Fibroblast of the conjunctiva (primary cell): ENCODE measurements around the gene EZH1.
A peak's percentile ranks its signal among the peaks of the same experiment; 100 is the strongest.

Experiments used
- DNase-seq: peaks from one replicate; pipeline ENCODE4 v3.0.0-alpha.2; 2010; ENCODE audit warnings: low read depth

Gene EZH1

DNA sequence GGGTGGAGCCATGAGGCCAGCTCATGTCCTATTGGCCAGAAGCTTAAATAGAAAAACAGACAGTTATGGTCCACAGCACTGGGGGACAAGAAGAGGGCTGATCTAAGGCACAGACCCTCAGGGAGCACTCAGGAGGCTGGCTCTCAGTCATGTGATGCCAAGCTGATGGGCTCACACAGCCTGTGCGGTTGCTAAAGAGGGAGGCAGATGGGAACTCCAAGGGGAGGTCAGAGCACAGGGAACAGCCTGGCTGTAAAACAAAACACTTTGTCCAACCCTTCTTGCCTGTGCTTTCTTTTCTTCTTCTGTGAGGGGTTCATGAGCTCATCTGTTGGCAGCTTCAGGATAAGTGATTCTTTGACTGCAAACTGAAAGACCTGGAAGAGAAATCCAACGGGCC lies 35.3 kb downstream of the EZH1 start:
- no peak for DNase-seq

DNA sequence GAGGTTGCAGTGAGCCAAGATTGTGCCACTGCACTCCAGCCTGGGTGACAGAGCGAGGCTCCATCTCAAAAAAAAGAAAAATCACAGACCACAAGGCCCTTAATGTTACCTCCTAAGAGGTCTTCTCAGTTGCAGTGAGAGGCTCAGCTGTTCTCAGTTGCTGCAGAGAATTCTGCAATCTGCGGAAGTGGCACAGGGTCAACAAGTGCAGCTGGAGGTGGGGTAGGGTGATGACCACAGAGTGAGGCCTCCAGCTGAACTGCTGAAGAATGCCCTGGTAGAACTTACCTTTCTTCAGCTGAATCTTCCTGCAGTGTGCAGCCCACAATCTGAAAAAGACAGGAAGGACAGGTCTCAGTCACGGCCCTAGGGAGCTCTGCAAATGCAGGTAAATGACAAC lies 36.3 kb downstream of the EZH1 start:
- no peak for DNase-seq

DNA sequence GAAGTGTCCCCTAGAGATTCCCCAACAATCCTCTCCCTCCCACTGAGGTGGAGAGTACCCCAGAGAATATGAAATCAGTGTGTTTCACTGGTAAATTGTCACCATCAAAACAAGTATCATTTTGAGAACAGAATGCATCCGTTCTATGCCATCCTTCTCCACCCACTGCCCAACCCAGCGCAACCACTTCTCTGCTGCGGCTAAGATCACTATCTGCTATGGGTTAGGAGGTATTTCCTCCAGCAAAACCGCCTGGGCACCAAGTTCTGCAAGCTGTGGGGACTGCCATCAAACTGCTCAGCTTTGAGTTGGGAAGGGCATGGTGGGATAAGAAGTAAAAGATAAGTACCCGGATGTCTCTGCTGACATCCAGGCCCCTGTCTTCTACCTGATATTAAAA lies 38.1 kb downstream of the EZH1 start:
- DNase-seq, result no peak

DNA sequence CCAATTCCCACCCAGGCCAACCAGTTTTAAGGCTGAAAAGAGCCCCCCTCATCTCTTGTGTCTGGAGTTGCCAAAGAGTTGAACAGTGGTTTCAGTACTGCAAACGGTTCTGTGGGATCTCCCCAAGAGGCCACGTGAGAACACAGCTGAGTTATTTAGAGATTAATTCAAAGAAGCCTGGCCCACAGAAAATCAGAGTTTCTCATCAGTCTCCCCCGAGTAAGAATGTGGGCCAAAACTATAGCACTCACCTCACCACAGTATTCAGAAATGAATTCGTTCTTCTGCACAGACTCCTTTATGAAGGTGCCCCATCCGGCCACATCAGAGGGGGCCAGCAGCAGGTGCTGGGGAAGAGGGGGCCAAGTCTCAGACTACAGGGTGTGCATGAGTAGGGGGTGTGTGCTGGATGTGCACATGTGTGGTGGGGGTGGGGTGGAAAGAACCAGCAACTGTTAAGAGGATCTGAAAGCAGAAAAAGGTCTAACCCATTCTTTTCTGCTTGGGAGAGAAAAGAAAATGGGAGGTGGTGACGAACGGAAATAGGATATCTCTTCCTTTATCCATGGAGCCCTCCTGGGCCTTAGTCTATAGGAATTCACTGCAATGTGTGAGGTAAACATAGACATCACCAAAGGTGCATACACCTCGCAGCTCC lies 39.9 kb downstream of the EZH1 start:
- DNase-seq, result no peak

DNA sequence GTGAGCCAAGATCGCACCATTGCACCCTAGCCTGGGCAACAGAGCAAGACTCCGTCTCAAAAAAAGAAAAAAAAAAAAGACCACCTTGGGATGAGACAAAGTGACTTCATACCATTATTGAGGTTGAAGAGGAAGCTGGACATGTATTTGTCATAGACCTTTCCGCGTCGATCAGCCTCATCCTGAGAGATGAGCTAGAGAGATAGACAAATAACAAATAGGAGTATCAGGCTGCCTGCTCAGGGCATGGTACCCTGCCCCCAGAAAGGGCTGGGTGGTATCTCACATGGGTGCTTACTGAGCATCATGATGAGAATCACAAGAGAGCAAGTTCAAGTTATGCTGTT lies 40.4 kb downstream of the EZH1 start:
- no peak for DNase-seq

DNA sequence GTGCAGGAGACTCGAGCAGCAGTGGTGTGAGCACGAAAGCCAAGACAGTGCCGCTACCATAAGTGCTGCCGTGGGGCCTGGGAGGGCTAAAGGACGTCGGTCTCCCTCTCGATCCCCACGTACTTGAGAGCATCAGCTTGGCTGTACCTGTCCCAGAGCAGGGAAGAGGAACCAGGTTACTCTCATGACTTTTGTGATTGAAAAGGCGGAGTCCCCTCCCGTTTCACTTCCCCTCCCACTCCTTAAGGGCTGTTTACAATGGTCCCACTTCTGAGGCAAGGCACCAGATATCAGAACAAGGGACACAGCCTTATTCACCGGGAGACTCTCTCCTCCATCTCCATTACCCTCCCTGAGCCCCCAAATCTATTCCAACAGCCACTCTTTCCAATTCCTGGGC lies 42.4 kb downstream of the EZH1 start:
- no peak for DNase-seq

DNA sequence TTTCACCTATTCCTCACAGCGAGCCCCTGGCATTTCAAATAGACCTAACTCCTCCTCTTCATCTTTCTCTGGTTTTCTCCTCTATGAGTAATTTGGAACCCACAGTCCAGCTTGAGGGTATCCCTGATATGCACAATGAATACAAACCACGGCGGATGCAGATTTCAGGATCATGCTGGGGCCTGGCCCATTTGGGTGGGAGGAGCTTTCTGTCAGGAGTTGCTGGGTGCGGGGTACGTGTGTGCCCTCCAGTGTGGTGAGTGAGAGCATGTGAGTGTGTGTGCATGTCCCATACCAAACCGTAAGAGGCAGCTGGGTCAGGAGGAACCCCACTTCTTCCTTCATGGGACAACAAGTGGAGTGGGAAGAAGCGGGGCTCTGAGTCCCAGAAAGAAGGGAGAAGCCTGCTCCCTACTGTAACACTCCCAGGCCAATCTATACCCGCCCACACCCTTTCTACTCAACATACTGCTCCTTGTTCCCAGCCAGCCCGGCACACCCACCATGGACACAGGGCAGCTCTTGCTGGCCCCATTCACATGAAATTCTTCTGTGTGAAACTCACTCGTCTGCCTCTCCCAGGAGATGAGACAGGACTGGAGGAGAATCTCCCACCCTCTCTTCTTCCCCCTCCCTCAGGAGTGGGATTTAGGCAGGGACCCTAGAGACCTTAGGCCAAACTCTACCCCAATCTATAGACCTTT lies 44.1 kb downstream of the EZH1 start:
- DNase-seq, result no peak

DNA sequence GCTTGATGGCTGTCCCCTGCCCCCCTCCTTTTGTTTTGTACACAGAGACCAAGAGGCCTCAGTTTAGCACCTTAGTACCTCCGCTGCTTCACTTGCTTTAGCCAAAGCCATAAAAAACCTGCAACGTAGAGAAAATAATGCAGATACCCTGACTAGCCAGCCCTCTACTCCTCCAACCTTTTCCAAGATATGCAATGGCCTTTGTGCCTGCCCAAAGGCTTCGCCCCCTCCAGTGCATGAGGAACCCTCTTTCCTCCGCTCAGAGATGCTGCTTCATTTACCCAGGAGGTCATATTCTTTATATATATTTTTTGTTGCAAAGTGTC lies 45.5 kb downstream of the EZH1 start:
- no peak for DNase-seq

DNA sequence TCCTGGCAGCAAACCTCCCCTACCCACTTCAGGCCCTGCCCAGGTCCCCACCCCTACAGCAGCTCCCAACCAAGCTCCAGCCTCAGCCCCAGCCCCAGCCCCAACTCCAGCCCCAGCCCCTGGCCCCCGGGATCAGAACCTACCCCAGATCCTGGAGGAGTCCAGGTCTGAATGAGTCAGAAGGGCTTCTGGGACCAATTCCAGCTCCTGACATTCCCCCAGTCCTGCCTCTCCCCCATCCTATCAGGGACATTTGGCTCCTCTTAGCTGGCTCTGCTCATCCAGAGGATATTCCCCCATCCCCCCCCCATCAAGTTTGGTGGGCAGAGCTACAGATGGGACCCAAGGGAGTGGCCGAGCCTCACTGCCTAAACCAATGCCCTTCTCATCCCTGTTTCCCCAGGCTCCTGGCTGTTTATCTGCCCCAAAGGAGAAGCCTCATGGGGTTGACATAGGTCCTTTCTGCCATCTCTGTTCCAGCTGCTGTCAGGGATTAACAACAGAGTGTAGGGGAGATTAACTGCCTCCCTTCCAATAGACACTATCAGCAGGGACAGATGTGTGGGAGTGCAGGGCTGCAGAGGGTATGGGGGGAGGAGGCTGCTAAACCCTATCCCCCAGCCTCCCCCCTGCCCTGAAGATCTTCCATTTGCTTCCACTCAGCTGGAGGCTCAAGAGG lies 46.0 kb downstream of the EZH1 start:
- peak; percentile 71 for DNase-seq

DNA sequence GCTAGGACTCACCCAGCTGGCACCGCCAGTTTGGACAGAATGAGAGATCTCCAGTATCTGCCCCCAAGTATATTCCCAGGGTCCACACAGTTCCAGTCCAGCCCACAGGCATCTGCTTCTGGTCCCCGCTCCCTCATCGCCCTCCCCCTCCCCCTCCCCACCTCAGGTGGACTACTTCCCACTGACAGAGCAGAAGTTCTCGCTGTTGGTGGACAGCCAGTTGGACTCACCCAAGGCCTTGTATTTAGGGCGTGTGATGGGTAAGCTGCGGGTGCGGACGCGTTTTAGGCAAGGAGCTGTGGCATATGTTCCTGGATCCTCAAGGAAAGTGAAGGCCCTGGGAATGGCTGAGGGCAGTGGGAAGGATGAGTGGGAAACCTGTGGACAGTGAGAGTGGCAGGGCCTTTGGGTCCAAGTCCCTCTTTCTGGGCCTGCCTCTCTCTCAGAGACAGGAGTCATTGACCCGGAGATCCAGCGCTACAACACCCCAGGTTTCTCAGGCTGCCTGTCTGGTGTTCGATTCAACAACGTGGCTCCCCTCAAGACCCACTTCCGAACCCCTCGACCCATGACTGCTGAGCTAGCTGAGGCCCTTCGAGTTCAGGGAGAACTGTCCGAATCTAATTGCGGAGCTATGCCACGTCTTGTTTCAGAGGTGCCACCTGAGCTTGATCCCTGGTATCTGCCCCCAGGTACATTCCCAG lies 47.6 kb downstream of the EZH1 start:
- no peak for DNase-seq

DNA sequence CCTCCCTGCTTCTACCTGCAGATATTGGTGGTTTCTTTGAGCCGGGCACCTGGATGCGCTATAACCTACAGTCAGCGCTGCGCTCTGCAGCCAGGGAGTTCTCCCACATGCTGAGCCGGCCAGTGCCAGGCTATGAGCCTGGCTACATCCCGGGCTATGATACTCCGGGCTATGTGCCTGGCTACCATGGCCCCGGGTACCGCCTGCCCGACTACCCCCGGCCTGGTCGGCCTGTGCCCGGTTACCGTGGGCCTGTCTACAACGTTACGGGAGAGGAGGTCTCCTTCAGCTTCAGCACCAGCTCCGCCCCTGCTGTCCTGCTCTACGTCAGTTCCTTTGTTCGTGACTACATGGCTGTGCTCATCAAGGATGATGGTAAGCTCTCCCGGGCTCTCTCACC lies 49.3 kb downstream of the EZH1 start:
- no peak for DNase-seq

DNA sequence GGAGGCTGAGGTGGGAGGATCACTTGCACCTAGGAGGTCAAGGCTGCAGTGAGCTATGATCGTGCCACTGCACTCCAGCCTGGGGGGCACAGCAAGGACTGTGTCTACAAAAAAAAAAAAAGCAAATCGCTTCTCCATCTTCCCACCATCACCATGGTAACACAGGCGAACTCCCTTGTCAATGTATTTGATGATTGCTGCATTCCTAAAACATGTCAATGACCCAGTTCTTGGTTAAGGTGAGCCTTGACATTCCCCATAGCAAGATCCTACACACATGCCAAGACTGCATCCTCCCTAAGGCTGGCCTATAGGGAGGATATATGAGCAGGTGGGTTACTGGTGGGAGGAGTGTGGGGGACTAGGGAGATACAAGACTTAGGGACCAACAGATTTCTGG lies 50.3 kb downstream of the EZH1 start:
- DNase-seq, result no peak

DNA sequence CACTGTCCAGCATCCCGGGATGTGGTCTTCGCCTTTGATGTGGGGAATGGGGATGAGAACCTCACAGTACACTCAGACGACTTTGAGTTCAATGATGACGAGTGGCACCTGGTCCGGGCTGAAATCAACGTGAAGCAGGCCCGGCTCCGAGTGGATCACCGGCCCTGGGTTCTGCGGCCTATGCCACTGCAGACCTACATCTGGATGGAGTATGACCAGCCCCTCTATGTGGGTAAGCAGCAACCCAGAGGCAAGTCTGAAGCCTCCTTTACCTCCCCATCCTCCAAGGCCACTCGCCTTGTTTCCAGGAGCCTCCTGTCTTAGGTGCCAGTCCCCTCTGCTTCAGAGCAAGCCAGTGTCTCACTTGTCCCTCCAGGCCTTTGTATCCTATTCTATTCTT lies 52.4 kb downstream of the EZH1 start:
- DNase-seq, result no peak

DNA sequence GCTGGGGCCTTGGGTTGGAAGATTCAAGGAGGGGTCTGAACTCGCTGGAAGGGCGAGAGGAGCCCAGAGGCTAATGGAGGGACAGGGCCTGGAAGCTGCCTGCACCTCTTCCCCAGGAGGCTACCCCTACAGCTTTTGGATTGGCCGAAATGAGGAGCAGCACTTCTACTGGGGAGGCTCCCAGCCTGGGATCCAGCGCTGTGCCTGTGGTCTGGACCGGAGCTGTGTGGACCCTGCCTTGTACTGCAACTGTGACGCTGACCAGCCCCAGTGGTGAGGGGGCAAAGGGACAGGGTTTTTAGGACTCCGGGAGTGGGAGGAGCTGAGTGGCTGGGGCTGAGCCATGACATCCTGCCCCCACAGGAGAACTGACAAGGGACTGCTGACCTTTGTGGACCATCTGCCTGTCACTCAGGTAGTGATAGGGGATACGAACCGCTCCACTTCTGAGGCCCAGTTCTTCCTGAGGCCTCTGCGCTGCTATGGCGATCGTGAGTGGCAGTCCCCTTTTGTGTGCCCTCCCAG lies 53.8 kb downstream of the EZH1 start:
- no peak for DNase-seq

DNA sequence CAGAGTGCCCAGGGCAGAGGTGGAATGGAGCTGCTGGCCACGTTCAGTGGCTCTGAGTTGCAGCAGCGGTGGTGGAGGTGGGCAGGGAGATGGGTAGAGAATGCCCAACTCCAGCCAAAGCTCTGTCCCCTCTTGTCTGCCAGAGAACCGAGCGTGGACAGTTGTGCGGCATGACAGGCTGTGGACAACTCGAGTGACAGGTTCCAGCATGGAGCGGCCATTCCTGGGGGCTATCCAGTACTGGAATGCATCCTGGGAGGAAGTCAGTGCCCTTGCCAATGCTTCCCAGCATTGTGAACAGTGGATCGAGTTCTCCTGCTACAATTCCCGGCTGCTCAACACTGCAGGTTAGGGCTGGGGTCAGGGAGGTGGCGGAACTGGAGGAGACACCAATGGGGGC lies 54.2 kb downstream of the EZH1 start:
- no peak for DNase-seq

DNA sequence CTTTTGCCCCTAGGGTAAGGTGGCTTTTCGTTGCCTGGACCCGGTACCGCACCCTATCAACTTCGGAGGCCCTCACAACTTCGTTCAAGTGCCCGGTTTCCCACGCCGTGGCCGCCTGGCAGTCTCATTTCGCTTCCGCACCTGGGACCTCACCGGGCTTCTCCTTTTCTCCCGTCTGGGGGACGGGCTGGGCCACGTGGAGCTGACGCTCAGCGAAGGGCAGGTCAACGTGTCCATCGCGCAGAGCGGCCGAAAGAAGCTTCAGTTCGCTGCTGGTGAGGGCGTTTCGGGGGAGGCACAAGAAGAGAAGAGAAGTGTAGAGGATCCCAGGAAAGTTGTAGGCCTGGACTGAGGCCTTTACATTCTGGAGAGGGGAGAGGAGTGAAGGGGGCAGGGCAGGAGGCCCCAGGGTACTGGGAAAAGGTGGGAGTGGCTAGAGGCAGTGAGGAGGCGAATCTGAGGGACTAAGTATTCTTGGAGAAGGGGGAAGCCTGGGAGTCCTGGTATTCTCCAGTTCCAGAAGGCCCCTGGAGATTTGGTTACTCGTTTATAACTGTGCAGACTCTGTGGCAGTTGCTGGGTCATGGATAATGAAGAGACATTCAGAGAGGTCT lies 57.0 kb downstream of the EZH1 start:
- DNase-seq, result no peak

DNA sequence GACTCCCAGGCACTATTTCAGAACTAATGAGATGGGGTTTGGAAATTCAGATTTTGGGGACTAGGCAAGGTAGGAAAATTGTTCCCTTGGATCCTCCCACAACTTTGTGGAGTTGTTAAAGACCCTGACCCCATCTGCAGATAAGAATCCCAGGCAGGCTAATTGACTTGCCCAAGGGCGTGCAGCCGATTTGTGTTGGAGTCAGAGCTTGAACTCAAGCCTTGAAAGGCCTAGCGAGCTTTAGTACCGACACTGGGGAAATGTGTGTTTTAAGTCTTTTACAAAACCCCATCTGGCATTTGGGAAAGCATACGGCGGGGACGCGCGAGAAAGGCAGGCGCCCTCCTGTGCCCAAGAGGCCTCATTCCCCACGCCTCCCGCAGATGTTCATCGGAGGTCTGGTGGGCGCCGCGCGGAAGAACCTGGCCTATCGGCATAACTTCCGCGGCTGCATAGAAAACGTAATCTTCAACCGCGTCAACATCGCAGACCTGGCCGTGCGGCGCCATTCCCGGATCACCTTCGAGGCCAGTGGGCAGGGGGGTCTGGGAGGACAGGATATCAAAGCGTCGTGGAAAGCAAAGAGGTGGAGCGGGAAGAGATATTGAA lies 58.2 kb downstream of the EZH1 start:
- DNase-seq, result no peak

DNA sequence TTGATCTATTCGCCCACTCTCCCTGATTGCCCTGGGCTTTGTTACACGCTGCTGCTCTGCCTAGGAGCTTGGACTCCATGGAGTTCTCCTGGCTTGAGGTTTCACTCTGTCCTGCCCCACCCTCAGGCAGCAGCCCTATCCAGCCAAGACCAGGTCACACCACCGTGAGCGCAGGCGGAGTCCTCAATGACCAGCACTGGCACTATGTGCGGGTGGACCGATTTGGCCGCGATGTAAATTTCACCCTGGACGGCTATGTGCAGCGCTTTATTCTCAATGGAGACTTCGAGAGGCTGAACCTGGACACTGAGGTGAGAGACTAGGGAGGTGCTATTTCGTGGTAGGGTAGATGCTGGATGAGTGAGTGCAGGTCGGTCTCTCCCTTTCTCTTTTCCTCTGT lies 59.0 kb downstream of the EZH1 start:
- no peak for DNase-seq

DNA sequence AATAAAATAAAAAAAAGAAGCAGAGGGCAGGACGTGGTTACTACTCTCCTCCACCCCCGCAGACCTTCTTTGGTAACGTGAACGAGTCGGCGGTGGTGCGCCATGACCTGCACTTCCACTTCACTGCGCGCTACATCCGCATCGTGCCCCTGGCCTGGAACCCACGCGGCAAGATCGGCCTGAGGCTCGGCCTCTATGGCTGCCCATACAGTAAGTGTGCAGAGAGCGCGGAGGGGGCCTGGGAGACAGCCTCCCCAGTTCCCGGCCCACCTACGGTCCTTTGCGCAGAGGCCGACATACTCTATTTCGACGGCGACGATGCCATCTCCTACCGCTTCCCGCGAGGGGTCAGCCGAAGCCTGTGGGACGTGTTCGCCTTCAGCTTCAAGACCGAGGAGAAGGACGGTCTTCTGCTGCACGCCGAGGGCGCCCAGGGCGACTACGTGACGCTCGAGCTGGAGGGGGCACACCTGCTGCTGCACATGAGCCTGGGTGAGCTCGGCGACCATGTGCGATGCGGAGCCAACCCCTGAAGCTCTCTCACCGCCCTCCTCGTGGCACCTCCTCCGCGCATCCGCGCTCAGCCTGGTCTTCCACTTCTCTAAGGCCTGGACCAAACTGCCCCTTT lies 59.8 kb downstream of the EZH1 start:
- no peak for DNase-seq

DNA sequence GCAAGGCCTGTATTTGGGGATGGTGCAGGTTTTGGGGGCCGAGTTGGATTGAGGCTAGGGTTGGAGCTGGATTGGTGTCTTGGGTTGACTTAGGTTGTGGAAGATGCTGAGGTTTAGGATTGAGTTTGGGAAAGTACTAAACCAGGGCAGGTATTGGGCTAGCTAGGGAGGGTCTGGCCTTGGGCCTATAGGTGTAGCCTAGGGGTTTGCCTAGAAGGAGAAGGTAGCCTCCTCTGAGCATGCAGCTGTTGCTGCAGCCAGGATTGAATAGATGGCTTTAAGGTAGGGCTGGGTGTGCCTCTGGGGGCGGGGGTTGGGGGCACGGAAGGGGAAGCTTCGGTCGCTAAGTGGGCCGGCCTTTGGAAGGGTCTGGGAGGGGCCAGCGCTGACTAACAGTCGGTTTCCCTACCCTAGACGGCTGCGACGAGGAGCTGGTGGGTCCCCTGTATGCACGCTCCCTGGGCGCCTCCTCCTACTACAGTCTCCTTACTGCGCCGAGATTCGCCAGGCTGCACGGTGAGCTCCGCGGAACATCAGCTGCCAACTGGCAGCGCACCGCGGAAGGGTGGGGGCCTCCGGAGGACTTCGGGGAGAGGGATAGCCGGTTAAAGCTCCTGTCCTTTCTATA lies 61.3 kb downstream of the EZH1 start:
- no peak for DNase-seq

DNA sequence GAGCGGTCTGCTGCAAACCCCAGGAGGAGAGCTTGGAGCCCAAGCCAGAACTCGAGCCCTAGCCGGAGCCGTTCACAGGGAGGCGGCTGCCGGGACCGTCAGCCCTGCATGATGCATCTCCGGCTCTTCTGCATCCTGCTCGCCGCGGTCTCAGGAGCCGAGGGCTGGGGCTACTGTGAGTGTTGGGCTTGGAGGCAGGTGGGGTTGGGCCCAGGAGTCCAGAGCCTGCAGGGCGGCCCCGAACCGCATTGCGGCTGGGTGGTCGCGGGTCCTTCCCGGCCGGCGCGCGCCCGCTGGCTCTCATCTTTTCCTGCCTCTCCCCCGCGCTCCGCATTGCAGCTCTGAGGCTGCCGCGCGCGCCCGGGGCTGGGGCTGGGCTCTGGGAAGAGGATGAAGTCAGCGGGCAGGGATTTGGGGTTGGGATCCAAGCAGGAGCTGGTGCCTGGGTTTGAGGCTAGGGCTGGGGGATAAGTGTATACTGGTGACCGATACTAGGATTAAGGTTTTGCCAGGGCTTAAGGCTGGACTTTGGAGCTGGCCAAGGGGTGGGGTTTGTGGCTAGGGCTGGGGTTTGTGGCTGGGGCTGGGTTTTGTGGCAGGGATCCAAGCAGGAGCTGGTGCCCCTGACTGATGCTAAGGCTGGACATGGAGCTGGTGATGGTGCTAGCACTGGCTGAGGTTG lies 62.0 kb downstream of the EZH1 start:
- peak; percentile 18 for DNase-seq
